Measurements from ENCODE around the gene C10orf105. TPM values are rescaled to one million over a fixed set of nuclear protein-coding genes. Genes with fewer than 3 reads are reported as not detected.

The C10orf105 gene
- total RNA-seq, 1 donor from 2014 or later, result 0.15 TPM

DNA sequence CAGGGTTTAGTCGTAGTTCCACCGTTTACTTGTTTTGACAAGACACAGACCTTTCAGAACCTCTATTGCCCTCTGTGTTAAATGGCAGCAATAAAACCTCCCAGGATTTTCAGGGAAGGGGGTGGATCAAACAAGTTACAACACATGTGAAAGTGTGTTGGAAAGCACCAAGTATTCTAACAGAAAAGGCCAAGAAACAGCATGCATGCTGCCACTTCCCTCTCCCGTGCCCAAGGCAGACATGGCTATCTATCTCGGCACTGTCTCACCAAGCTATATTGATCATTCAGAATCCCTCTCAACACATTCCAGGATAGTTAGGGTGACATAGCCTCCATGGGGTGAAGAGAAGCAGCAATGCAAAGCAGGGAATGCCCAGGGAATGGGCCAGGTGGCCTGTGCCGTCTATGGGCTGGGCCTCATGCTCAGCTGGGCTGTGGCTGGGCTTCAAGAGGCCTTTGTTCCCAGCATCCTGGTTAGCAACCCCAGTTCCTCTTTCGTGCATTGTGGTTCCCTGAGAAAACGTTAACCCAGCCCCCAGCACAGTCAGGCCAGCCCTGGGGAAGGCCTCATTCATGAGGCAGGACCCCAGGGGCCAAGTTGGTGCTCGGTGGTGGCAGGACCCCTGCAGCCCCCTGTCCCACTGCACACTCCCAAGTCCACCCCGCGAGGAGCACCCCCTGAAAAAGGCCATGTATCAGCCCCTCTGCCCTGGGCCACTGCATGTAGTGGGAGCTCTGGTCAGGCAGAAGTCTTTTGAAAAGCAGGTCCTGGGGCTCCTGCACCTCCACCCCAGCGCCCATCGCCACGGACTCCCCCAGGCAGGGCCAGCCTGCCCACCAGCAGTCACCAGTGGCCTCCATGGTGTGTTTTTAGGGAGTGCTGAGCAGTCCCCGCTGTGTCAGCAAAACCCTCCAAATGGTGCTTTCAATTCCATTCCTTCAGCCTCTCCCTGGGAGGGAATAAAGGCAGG lies 28.3 kb upstream of the C10orf105 start:
- TF ChIP-seq, protein P1, sequence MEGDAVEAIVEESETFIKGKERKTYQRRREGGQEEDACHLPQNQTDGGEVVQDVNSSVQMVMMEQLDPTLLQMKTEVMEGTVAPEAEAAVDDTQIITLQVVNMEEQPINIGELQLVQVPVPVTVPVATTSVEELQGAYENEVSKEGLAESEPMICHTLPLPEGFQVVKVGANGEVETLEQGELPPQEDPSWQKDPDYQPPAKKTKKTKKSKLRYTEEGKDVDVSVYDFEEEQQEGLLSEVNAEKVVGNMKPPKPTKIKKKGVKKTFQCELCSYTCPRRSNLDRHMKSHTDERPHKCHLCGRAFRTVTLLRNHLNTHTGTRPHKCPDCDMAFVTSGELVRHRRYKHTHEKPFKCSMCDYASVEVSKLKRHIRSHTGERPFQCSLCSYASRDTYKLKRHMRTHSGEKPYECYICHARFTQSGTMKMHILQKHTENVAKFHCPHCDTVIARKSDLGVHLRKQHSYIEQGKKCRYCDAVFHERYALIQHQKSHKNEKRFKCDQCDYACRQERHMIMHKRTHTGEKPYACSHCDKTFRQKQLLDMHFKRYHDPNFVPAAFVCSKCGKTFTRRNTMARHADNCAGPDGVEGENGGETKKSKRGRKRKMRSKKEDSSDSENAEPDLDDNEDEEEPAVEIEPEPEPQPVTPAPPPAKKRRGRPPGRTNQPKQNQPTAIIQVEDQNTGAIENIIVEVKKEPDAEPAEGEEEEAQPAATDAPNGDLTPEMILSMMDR (IDR thresholded peaks at IDR 0.05; ENCODE audit: unreplicated experiment), result no peak
- peaks cover 46% of the 10 kb centered on the region for H3K4me1 Mint-ChIP-seq (ENCODE audit: unreplicated experiment)

DNA sequence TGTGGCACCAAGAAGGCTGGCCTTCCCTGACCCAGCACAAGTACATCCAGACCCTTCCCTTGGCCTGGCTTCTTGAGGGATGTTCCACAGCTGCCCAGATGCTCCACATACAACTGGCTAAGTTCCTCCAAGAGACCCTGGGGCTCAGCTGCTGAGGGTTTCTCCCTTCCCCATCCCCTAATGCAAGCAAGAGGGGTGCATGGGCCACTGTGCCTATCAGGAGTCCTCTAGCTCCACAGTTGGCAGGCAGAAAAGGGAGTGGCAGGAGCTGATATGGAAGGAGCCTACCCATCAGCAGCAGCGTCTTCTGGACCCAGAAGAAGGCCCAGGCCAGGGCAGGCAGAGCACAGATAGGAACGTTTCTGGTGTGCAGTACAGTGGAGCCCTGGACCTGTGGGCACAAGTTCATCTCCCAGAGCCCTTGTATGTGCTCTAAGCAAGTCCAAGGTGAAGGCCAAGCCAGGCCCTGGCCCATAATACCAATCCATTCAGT lies 27.5 kb upstream of the C10orf105 start:
- H3K36me3 Mint-ChIP-seq (ENCODE audit: low read depth, unreplicated experiment), result peaks cover 14% of the 10 kb centered on the region
- DNase-seq (ENCODE audit: low spot score), result no peak
- H3K9me3 Mint-ChIP-seq (ENCODE audit: unreplicated experiment), result no peaks in the 10 kb centered on the region
- peaks cover 15% of the 10 kb centered on the region for H3K27me3 Mint-ChIP-seq (ENCODE audit: unreplicated experiment)
- peaks cover 42% of the 10 kb centered on the region for H3K4me1 Mint-ChIP-seq (ENCODE audit: unreplicated experiment)
- TF ChIP-seq, protein P1 (IDR thresholded peaks at IDR 0.05; ENCODE audit: unreplicated experiment), result no peak
- peak overlapping the region; percentile 87 for H3K27ac Mint-ChIP-seq (ENCODE audit: unreplicated experiment)
- H3K4me3 Mint-ChIP-seq (ENCODE audit: unreplicated experiment), result peak overlapping the region; percentile 62

More for the DNA sequence above, 28.3 kb upstream of the C10orf105 start:
- DNase-seq (ENCODE audit: low spot score), result peak; percentile 24
- no peaks in the 10 kb centered on the region for H3K9me3 Mint-ChIP-seq (ENCODE audit: unreplicated experiment)
- H3K27ac Mint-ChIP-seq (ENCODE audit: unreplicated experiment), result peak overlapping the region; percentile 87
- H3K36me3 Mint-ChIP-seq (ENCODE audit: low read depth, unreplicated experiment), result peaks cover 16% of the 10 kb centered on the region
- H3K4me3 Mint-ChIP-seq (ENCODE audit: unreplicated experiment), result peak overlapping the region; percentile 62
- peaks cover 15% of the 10 kb centered on the region for H3K27me3 Mint-ChIP-seq (ENCODE audit: unreplicated experiment)

DNA sequence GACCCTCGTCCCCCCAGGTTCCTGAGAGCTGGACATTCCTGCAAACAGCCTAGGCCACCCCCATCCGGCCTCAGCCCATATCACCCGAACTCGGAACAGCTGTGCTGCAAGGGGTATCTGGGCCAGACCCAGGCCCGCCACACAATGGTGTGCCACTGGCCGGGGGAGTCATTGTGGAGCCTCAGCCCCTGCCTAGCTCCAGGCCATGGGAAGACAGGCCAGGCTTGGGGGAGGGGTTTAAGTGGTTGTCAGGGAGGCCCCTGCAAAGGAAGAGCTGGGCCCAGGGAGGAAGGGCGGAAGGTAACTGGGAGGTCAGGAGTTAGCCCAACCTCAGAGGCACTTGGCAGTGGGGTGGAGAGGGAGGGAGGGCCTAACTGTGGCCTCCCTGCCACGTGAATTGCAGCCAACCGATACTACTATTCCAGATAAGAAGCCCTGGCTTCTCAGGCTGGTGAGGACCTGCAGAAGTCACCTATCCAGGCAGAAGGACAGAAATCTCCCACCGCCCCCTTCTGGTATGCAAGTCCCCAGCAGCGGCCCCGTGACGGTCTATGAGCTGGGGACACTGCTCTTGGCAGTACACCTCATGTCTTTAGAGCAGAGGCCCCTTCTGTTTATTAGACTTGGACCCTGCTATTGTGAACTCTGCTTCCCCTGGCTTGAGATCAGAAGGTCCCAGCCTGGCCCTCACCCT lies 26.9 kb upstream of the C10orf105 start:
- DNase-seq (ENCODE audit: low spot score), result no peak
- Mint-ChIP-seq H3K27ac (ENCODE audit: unreplicated experiment) (peak overlapping the region; percentile 81), H3K27me3 (ENCODE audit: unreplicated experiment) (peaks cover 10% of the 10 kb centered on the region), H3K4me1 (ENCODE audit: unreplicated experiment) (peaks cover 42% of the 10 kb centered on the region), H3K4me3 (ENCODE audit: unreplicated experiment) (no peak overlapping the region), H3K9me3 (ENCODE audit: unreplicated experiment) (no peaks in the 10 kb centered on the region), H3K36me3 (ENCODE audit: low read depth, unreplicated experiment) (peaks cover 10% of the 10 kb centered on the region)
- TF ChIP-seq, protein P1 (IDR thresholded peaks at IDR 0.05; ENCODE audit: unreplicated experiment), result no peak

DNA sequence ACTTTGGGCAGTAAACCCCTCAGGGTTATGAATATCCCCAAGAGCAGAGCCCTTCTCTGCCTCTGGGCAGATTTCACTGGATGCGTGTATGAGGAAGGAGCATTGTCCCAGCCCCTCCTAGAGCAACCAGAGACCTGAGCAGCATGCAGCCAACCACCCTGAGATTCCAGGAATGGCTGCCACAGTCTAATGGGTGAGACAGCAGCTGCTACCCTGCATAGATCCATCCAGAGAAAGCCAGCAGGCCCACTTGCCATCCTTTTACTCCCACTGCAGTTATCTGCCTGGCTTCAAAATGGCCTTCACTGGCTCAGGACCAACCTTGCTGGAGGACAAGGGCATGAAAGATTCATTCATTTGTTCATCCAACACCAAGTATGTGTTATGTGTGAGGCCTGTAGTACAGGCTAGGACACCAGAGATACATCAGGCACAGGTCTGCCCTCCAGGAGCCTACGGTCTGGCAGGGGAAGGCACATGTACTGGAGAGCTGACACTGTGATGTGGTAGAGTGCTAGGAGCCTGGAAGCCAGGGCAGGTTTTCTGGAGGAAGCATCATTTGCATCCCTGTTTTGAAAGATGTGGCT lies 26.2 kb upstream of the C10orf105 start:
- Mint-ChIP-seq H3K9me3 (ENCODE audit: unreplicated experiment) (no peaks in the 10 kb centered on the region), H3K36me3 (ENCODE audit: low read depth, unreplicated experiment) (peaks cover 8% of the 10 kb centered on the region), H3K27ac (ENCODE audit: unreplicated experiment) (peak overlapping the region; percentile 17), H3K4me1 (ENCODE audit: unreplicated experiment) (peaks cover 42% of the 10 kb centered on the region), H3K4me3 (ENCODE audit: unreplicated experiment) (no peak overlapping the region), H3K27me3 (ENCODE audit: unreplicated experiment) (peaks cover 10% of the 10 kb centered on the region)
- TF ChIP-seq, protein P1 (IDR thresholded peaks at IDR 0.05; ENCODE audit: unreplicated experiment), result no peak
- no peak for DNase-seq (ENCODE audit: low spot score)
